BJ (cell line): ENCODE measurements around the gene GPR21. TPM values are rescaled to one million over a fixed set of nuclear protein-coding genes. Genes with fewer than 3 reads are reported as not detected.

Experiments used
- CTCF ChIA-PET: fragments of 350-600 bp; formaldehyde crosslinking; extraction: SDS; loops from one replicate; lab custom pipeline; 2021; ENCODE audit warnings: antibody characterized with exemption, inconsistent platforms; lab: Yijun Ruan, JAX
- POLR2A ChIA-PET: fragments of 300-600 bp; sonication (Branson Sonifier 250); formaldehyde crosslinking; extraction: SDS; loops from one replicate; lab custom pipeline; 2021; ENCODE audit warnings: antibody characterized with exemption; lab: Charles Lee
- DNase-seq: peaks from one replicate; pipeline ENCODE4 v3.0.0-alpha.2; 2011; ENCODE audit warnings: low read depth
- H3K27me3 ChIP-seq: 2 replicates; pipeline ENCODE4 v1.6.0; 2011; ENCODE audit warnings: low read length; ENCODE audit not compliant: control insufficient read depth, insufficient read depth
- H3K36me3 ChIP-seq: 2 replicates; pipeline ENCODE4 v1.5.1; 2011; ENCODE audit warnings: low read length; ENCODE audit not compliant: control insufficient read depth, insufficient read depth
- H3K4me3 ChIP-seq: 2 replicates; pipeline ENCODE4 v1.5.1; 2011; ENCODE audit warnings: low read depth, mild to moderate bottlenecking, control low read depth, low read length
- CTCF ChIP-seq: IDR thresholded peaks from 2 replicates; pipeline ENCODE4 v1.5.1; 2011; ENCODE audit warnings: low read depth, mild to moderate bottlenecking, control low read depth, inconsistent platforms, low read length, moderate library complexity; ENCODE audit not compliant: insufficient read depth
- polyA plus RNA-seq: library from polyadenylated mRNA; depleted of rRNA; stranded (reverse); fragments of >200 nt; gene quantifications from 2 replicates; pipeline ENCODE4 v1.2.3, GENCODE V29; 2011

Gene GPR21
- polyA plus RNA-seq, 1 experiment: not detected

- no peaks in the 10 kb centered on the region for H3K27me3 ChIP-seq
- peaks cover 9% of the 10 kb centered on the region for H3K36me3 ChIP-seq
- POLR2A ChIA-PET: no interaction called here
- CTCF ChIA-PET: interaction anchor here (1.7 kb wide), 1 partner anchor 26 kb away, joined by 5 read pairs; no protein-coding TSS in a partner anchor
- no peak for TF ChIP-seq CTCF
- DNase-seq: no peak
- no peak overlapping the region for H3K4me3 ChIP-seq
These were observed 16.8 kb upstream of the GPR21 start for GRCh38 chr9:123016631-123017030.

GRCh38 chr9:123020796-123021195, 12.7 kb upstream of the GPR21 start:
- peaks cover 7% of the 10 kb centered on the region for H3K36me3 ChIP-seq
- POLR2A ChIA-PET: no interaction called here

GRCh38 chr9:123026425-123026824, 7.0 kb upstream of the GPR21 start:
- H3K36me3 ChIP-seq: peaks cover 1% of the 10 kb centered on the region; the same call in 1 of the 2 replicates
- ChIA-PET POLR2A (interaction anchor here (0.7 kb wide), 1 partner anchor 16 kb away, joined by 12 read pairs; no protein-coding TSS in a partner anchor), CTCF (interaction anchor here (0.6 kb wide), 1 partner anchor 973 kb away, joined by 3 read pairs; no protein-coding TSS in a partner anchor)
- no peak for DNase-seq
- no peak overlapping the region for H3K4me3 ChIP-seq
- H3K27me3 ChIP-seq: no peaks in the 10 kb centered on the region
- TF ChIP-seq CTCF: no peak

More at GRCh38 chr9:123020796-123021195, 12.7 kb upstream of the GPR21 start:
- Histone ChIP-seq H3K27me3 (no peaks in the 10 kb centered on the region), H3K4me3 (no peak overlapping the region)
- no peak for DNase-seq
- no peak for TF ChIP-seq CTCF
- CTCF ChIA-PET: interaction anchor here (1.3 kb wide), 1 partner anchor 193 kb away, joined by 3 read pairs; the partner anchor contains the start of gene PDCL

GRCh38 chr9:123027517-123027916, 6.0 kb upstream of the GPR21 start:
- Histone ChIP-seq H3K27me3 (no peaks in the 10 kb centered on the region), H3K4me3 (no peak overlapping the region), H3K36me3 (peaks cover 1% of the 10 kb centered on the region; the same call in 1 of the 2 replicates)
- ChIA-PET POLR2A (no interaction called here), CTCF (no interaction called here)
- DNase-seq: no peak
- TF ChIP-seq CTCF: no peak

GRCh38 chr9:123028136-123028535, 5.3 kb upstream of the GPR21 start:
- no peak for TF ChIP-seq CTCF
- POLR2A ChIA-PET: no interaction called here
- H3K36me3 ChIP-seq: no peaks in the 10 kb centered on the region; the same call in 1 of the 2 replicates

More at GRCh38 chr9:123028136-123028535, 5.3 kb upstream of the GPR21 start:
- no peak for DNase-seq
- CTCF ChIA-PET: no interaction called here
- Histone ChIP-seq H3K27me3 (no peaks in the 10 kb centered on the region), H3K4me3 (no peak overlapping the region)
